Neural progenitor cell (in vitro differentiated cells): ENCODE data around the gene CST9. TPM values are rescaled to one million over a fixed set of nuclear protein-coding genes. Genes with fewer than 3 reads are reported as not detected.

Experiments used
- DNase-seq: peaks from one replicate; pipeline ENCODE4 v3.0.0-alpha.2; 2016; ENCODE audit warnings: low spot score
- H2AFZ ChIP-seq: fragments of 200-600 bp; sonication (generic); replicated peaks from 2 replicates; pipeline ENCODE4 v1.6.1; 2016; ENCODE audit warnings: antibody characterized with exemption
- H3F3A ChIP-seq: fragments of 200-600 bp; sonication (generic); 2 replicates; pipeline ENCODE4 v1.6.1; 2016; ENCODE audit warnings: antibody characterized with exemption, low read depth
- H3K27ac ChIP-seq: fragments of 200-600 bp; sonication (generic); 2 replicates; pipeline ENCODE4 v1.5.1; 2016; ENCODE audit warnings: mild to moderate bottlenecking
- H3K27me3 ChIP-seq: fragments of 200-600 bp; sonication (generic); 2 replicates; pipeline ENCODE4 v1.6.1; 2016; ENCODE audit warnings: mild to moderate bottlenecking, moderate library complexity
- H3K36me3 ChIP-seq: fragments of 200-600 bp; sonication (generic); 2 replicates; pipeline ENCODE4 v1.5.1; 2016
- H3K4me1 ChIP-seq: fragments of 200-600 bp; sonication (generic); 2 replicates; pipeline ENCODE4 v1.6.1; 2016; ENCODE audit warnings: mixed run types
- H3K4me2 ChIP-seq: fragments of 200-600 bp; sonication (generic); 2 replicates; pipeline ENCODE4 v1.6.1; 2016
- H3K4me3 ChIP-seq: fragments of 200-600 bp; sonication (generic); 2 replicates; pipeline ENCODE4 v1.5.1; 2016
- H3K79me2 ChIP-seq: fragments of 200-600 bp; sonication (generic); 2 replicates; pipeline ENCODE4 v1.6.1; 2016; ENCODE audit warnings: low read depth
- H3K9ac ChIP-seq: fragments of 200-600 bp; sonication (generic); 2 replicates; pipeline ENCODE4 v1.6.1; 2016
- H3K9me3 ChIP-seq: fragments of 200-600 bp; sonication (generic); 2 replicates; pipeline ENCODE4 v1.5.1; 2016; ENCODE audit warnings: low read depth
- H4K20me1 ChIP-seq: fragments of 200-600 bp; sonication (generic); 2 replicates; pipeline ENCODE4 v1.6.1; 2016; ENCODE audit warnings: low read depth
- H3K27ac Mint-ChIP-seq: 3 replicates; pipeline ENCODE4 v1.8.0; 2021; ENCODE audit warnings: mixed read lengths
- H3K27me3 Mint-ChIP-seq: 2 replicates; pipeline ENCODE4 v1.8.0; 2022; ENCODE audit warnings: low read depth, mild to moderate bottlenecking, inconsistent platforms, moderate library complexity, mixed read lengths; ENCODE audit not compliant: insufficient read depth
- H3K36me3 Mint-ChIP-seq: 3 replicates; pipeline ENCODE4 v1.8.0; 2021; ENCODE audit warnings: mixed read lengths
- H3K4me1 Mint-ChIP-seq: 3 replicates; pipeline ENCODE4 v1.8.0; 2021; ENCODE audit warnings: mixed read lengths
- H3K4me3 Mint-ChIP-seq: 3 replicates; pipeline ENCODE4 v1.8.0; 2021; ENCODE audit warnings: mild to moderate bottlenecking, moderate library complexity, mixed read lengths
- H3K9me3 Mint-ChIP-seq: 3 replicates; pipeline ENCODE4 v1.8.0; 2020; ENCODE audit warnings: mixed read lengths
- CTCF ChIP-seq: fragments of 200-600 bp; sonication (generic); IDR thresholded peaks from 2 replicates; pipeline ENCODE4 v1.5.1; 2017; ENCODE audit warnings: antibody characterized with exemption, mild to moderate bottlenecking
- EZH2 ChIP-seq: fragments of 200-600 bp; sonication (generic); IDR thresholded peaks from 2 replicates; pipeline ENCODE4 v1.6.1; 2017; ENCODE audit warnings: antibody characterized with exemption, mild to moderate bottlenecking, moderate library complexity
- EZH2phosphoT487 ChIP-seq: fragments of 200-600 bp; sonication (generic); IDR thresholded peaks from 2 replicates; pipeline ENCODE4 v1.6.1; 2017; ENCODE audit warnings: antibody characterized with exemption
- total RNA-seq: library from RNA; depleted of rRNA; stranded (reverse); fragments of >200 nt; gene quantifications from 2 replicates; pipeline ENCODE4 v1.2.3, GENCODE V29; 2015; ENCODE audit warnings: low replicate concordance

CST9 gene
- total RNA-seq, 1 donor from 2014 or later = not detected

- Histone ChIP-seq H3K36me3 (no peaks in the 10 kb centered on the region), H3K9me3 (no peaks in the 10 kb centered on the region), H3K4me3 (no peak overlapping the region), H2AFZ (peak overlapping the region; percentile 48), H3K27me3 (no peaks in the 10 kb centered on the region), H3K9ac (no peak overlapping the region), H3K79me2 (no peaks in the 10 kb centered on the region), H3K4me1 (peaks cover 16% of the 10 kb centered on the region), H4K20me1 (no peaks in the 10 kb centered on the region), H3K27ac (no peak overlapping the region), H3F3A (peaks cover 5% of the 10 kb centered on the region), H3K4me2 (no peak overlapping the region)
- peaks cover 11% of the 10 kb centered on the region for H3K27me3 Mint-ChIP-seq
- no peak overlapping the region for H3K27ac Mint-ChIP-seq
- peak overlapping the region; percentile 16 for H3K4me3 Mint-ChIP-seq
- DNase-seq = peak; percentile 86
- peaks cover 8% of the 10 kb centered on the region for H3K9me3 Mint-ChIP-seq
- peaks cover 30% of the 10 kb centered on the region for H3K4me1 Mint-ChIP-seq
- no peaks in the 10 kb centered on the region for H3K36me3 Mint-ChIP-seq
- peak; percentile 79 for TF ChIP-seq CTCF
- no peak for TF ChIP-seq EZH2phosphoT487
- TF ChIP-seq EZH2 = no peak
Observed at GRCh38 chr20:23606652-23607049, 934 bp upstream of the CST9 start.

- no peaks in the 10 kb centered on the region for H3K79me2 ChIP-seq
- H3K9me3 ChIP-seq = no peaks in the 10 kb centered on the region
- Mint-ChIP-seq H3K4me3 (no peak overlapping the region), H3K4me1 (peaks cover 21% of the 10 kb centered on the region), H3K27ac (no peak overlapping the region), H3K9me3 (peaks cover 3% of the 10 kb centered on the region), H3K36me3 (no peaks in the 10 kb centered on the region), H3K27me3 (peaks cover 8% of the 10 kb centered on the region)
- H3K4me1 ChIP-seq = peaks cover 12% of the 10 kb centered on the region
- no peak overlapping the region for H3K4me3 ChIP-seq
- no peak for TF ChIP-seq CTCF
- DNase-seq = no peak
- H3K4me2 ChIP-seq = no peak overlapping the region
- H3K9ac ChIP-seq = no peak overlapping the region
- H2AFZ ChIP-seq = no peak overlapping the region
- no peaks in the 10 kb centered on the region for H4K20me1 ChIP-seq
- no peak overlapping the region for H3K27ac ChIP-seq
- H3K36me3 ChIP-seq = no peaks in the 10 kb centered on the region
- H3F3A ChIP-seq = peaks cover 4% of the 10 kb centered on the region
- H3K27me3 ChIP-seq = no peaks in the 10 kb centered on the region
Observed at GRCh38 chr20:23604306-23604705, 1.4 kb downstream of the CST9 start.

GRCh38 chr20:23603321-23603720, 2.4 kb downstream of the CST9 start:
- H3K36me3 ChIP-seq = no peaks in the 10 kb centered on the region
- TF ChIP-seq CTCF (no peak), EZH2phosphoT487 (no peak), EZH2 (no peak)
- no peaks in the 10 kb centered on the region for H3F3A ChIP-seq
- H3K36me3 Mint-ChIP-seq = no peaks in the 10 kb centered on the region
- no peaks in the 10 kb centered on the region for H3K27me3 ChIP-seq
- H3K4me3 Mint-ChIP-seq = no peak overlapping the region
- no peak overlapping the region for H3K27ac ChIP-seq
- peaks cover 6% of the 10 kb centered on the region for H3K27me3 Mint-ChIP-seq
- DNase-seq = no peak
- no peaks in the 10 kb centered on the region for H3K9me3 ChIP-seq
- no peaks in the 10 kb centered on the region for H4K20me1 ChIP-seq
- no peak overlapping the region for H3K4me2 ChIP-seq
- peaks cover 7% of the 10 kb centered on the region for H3K4me1 ChIP-seq
- H3K9me3 Mint-ChIP-seq = peaks cover 3% of the 10 kb centered on the region
- H3K4me1 Mint-ChIP-seq = peaks cover 12% of the 10 kb centered on the region
- H3K4me3 ChIP-seq = no peak overlapping the region
- H3K9ac ChIP-seq = no peak overlapping the region
- no peaks in the 10 kb centered on the region for H3K79me2 ChIP-seq
- no peak overlapping the region for H3K27ac Mint-ChIP-seq
- no peak overlapping the region for H2AFZ ChIP-seq

- Mint-ChIP-seq H3K36me3 (no peaks in the 10 kb centered on the region), H3K27me3 (peaks cover 6% of the 10 kb centered on the region), H3K4me1 (peaks cover 11% of the 10 kb centered on the region)
Observed at GRCh38 chr20:23602699-23603098, 3.0 kb downstream of the CST9 start.

More at GRCh38 chr20:23602699-23603098, 3.0 kb downstream of the CST9 start:
- no peaks in the 10 kb centered on the region for H3K79me2 ChIP-seq
- peaks cover 3% of the 10 kb centered on the region for H3K9me3 Mint-ChIP-seq
- H3K4me1 ChIP-seq = peaks cover 4% of the 10 kb centered on the region
- no peaks in the 10 kb centered on the region for H3F3A ChIP-seq
- H3K4me3 ChIP-seq = no peak overlapping the region
- no peak for DNase-seq
- H3K9me3 ChIP-seq = no peaks in the 10 kb centered on the region
- H3K4me2 ChIP-seq = no peak overlapping the region
- H3K27ac Mint-ChIP-seq = no peak overlapping the region
- H2AFZ ChIP-seq = no peak overlapping the region
- H3K27me3 ChIP-seq = no peaks in the 10 kb centered on the region
- no peak overlapping the region for H3K9ac ChIP-seq
- no peak overlapping the region for H3K27ac ChIP-seq
- H4K20me1 ChIP-seq = no peaks in the 10 kb centered on the region
- H3K36me3 ChIP-seq = no peaks in the 10 kb centered on the region
- TF ChIP-seq EZH2phosphoT487 = no peak
- no peak for TF ChIP-seq EZH2
- TF ChIP-seq CTCF = no peak
- H3K4me3 Mint-ChIP-seq = no peak overlapping the region
